Endothelial cell of umbilical vein (primary cell): ENCODE data around the gene GTF3C4. TPM values are rescaled to one million over a fixed set of nuclear protein-coding genes. Genes with fewer than 3 reads are reported as not detected.

Source experiments
- BruUV-seq: library from RNA; stranded (reverse); fragments of 400-500 nt; replicated peaks from 2 replicates; lab custom pipeline; 2021; lab: Mats Ljungman, UMichigan
- CTCF ChIA-PET: fragments of 300-600, 350-600 bp; sonication (Branson Sonifier 250); formaldehyde crosslinking; loops from one replicate; lab custom pipeline; 2021; ENCODE audit warnings: antibody characterized with exemption, inconsistent platforms; lab: Charles Lee
- POLR2A ChIA-PET: fragments of 300-600, 350-600 bp; sonication (Branson Sonifier 250); formaldehyde crosslinking; loops from one replicate; lab custom pipeline; 2021; ENCODE audit warnings: antibody characterized with exemption, inconsistent platforms; lab: Charles Lee
- DNase-seq: peaks from one replicate; pipeline ENCODE4 v3.0.0-alpha.2; 2011; ENCODE audit warnings: low read depth, low spot score
- FAIRE-seq: peaks from 2 replicates; lab custom pipeline; 2011; peaks lifted over from hg19 to GRCh38; lab: Jason Lieb, UNC
- H2AFZ ChIP-seq: 2 replicates; pipeline ENCODE4 v1.6.0; 2012; ENCODE audit warnings: low read depth, low read length, control low read depth, inconsistent platforms
- H3K27ac ChIP-seq: 2 replicates; pipeline ENCODE4 v1.5.1; 2011; ENCODE audit warnings: low read depth, mild to moderate bottlenecking, control low read depth, low read length, moderate library complexity; ENCODE audit not compliant: insufficient read depth
- H3K27me3 ChIP-seq, 2 experiments: 2 replicates each; pipeline versions ENCODE4 v1.6.0 to v1.6.1; 2011; ENCODE audit warnings: low read length in 2 of 2, mixed read lengths in 1 of 2; ENCODE audit not compliant: control insufficient read depth in 2 of 2, insufficient read depth in 2 of 2
- H3K36me3 ChIP-seq, 2 experiments: 2 replicates in 1 of 2; 3 replicates in 1 of 2; pipeline ENCODE4 v1.5.1; 2011; ENCODE audit warnings: low read length in 2 of 2, mild to moderate bottlenecking in 1 of 2, moderate library complexity in 1 of 2; ENCODE audit not compliant: control insufficient read depth in 2 of 2, insufficient read depth in 2 of 2; ENCODE audit errors: extremely low read depth in 1 of 2
- H3K4me1 ChIP-seq: 3 replicates; pipeline ENCODE4 v1.5.1; 2011; ENCODE audit warnings: mild to moderate bottlenecking, low read length; ENCODE audit not compliant: control insufficient read depth, insufficient read depth; ENCODE audit errors: extremely low read depth
- H3K4me2 ChIP-seq: 2 replicates; pipeline ENCODE4 v1.6.1; 2011; ENCODE audit warnings: low read length, control low read depth, mixed read lengths; ENCODE audit not compliant: insufficient read depth
- H3K4me3 ChIP-seq, 3 experiments: fragments of 200-600 bp in 1 of 3; sonication (generic), shearing (Covaris generic) in 1 of 3; replicated peaks in 1 of 3; 2 replicates each; pipeline ENCODE4 v1.5.1; 2011 to 2016; ENCODE audit warnings: control low read depth in 3 of 3, low read length in 3 of 3, mild to moderate bottlenecking in 2 of 3, inconsistent platforms in 1 of 3, low read depth in 1 of 3, moderate library complexity in 1 of 3; ENCODE audit not compliant: insufficient read depth in 1 of 3
- H3K79me2 ChIP-seq: 2 replicates; pipeline ENCODE4 v1.6.0; 2012; ENCODE audit warnings: low read length, inconsistent platforms; ENCODE audit not compliant: control insufficient read depth, insufficient read depth
- H3K9ac ChIP-seq: replicated peaks from 2 replicates; pipeline ENCODE3; 2011; ENCODE audit warnings: low read length, control low read depth; ENCODE audit not compliant: insufficient read depth; ENCODE audit errors: extremely low read depth
- H3K9me1 ChIP-seq: replicated peaks from 3 replicates; pipeline ENCODE4 v1.6.0; 2011; ENCODE audit warnings: mild to moderate bottlenecking, low read length; ENCODE audit not compliant: control insufficient read depth, insufficient read depth; ENCODE audit errors: extremely low read depth
- H3K9me3 ChIP-seq: replicated peaks from 2 replicates; pipeline ENCODE4 v1.5.1; 2012; ENCODE audit warnings: low read length, inconsistent platforms; ENCODE audit not compliant: control insufficient read depth, insufficient read depth
- H4K20me1 ChIP-seq: replicated peaks from 2 replicates; pipeline ENCODE3; 2011; ENCODE audit warnings: mild to moderate bottlenecking, low read length; ENCODE audit not compliant: control insufficient read depth, insufficient read depth; ENCODE audit errors: extremely low read depth
- EZH2 ChIP-seq: IDR thresholded peaks from 2 replicates; pipeline ENCODE4 v1.6.1; 2012; ENCODE audit warnings: borderline replicate concordance, low read depth, mild to moderate bottlenecking, moderate library complexity, low read length, inconsistent platforms; ENCODE audit not compliant: severe bottlenecking
- GATA2 ChIP-seq: IDR thresholded peaks from 2 replicates; pipeline ENCODE4 v1.7.0; 2011; ENCODE audit warnings: low read depth, mild to moderate bottlenecking, moderate library complexity, mixed read lengths, low read length; ENCODE audit not compliant: insufficient read length, insufficient read depth
- JUN ChIP-seq: IDR thresholded peaks from 2 replicates; pipeline ENCODE4 v1.6.1; 2011; ENCODE audit warnings: borderline replicate concordance, low read depth; ENCODE audit not compliant: insufficient read length, insufficient read depth
- POLR2AphosphoS5 ChIP-seq: IDR thresholded peaks from 2 replicates; pipeline ENCODE4 v1.6.1; 2012; ENCODE audit warnings: low read depth, mild to moderate bottlenecking, control low read depth, low read length, moderate library complexity; ENCODE audit not compliant: insufficient read depth
- dilution Hi-C: fragments of 300-500 bp; cut with MboI; formaldehyde crosslinking; loops from one replicate; pipeline ENCODE4 v1.15.0; 2019; ENCODE audit warnings: low sequenced_read_pairs; ENCODE audit not compliant: extremely low pct_ligation_motif_present
- intact Hi-C: fragments of 100-400 bp; cut with micrococcal nuclease; formaldehyde crosslinking; loops from one replicate; pipeline ENCODE4 v1.10.0; 2022
- polyA plus RNA-seq, 4 experiments: library from polyadenylated mRNA; depleted of rRNA in 3 of 4; stranded (reverse) in 3 of 4; unstranded in 1 of 4; fragments of >200 nt; gene quantifications; 2 replicates each; pipeline versions ENCODE4 v1.2.1 to v1.2.3, GENCODE V29; 2011 to 2012; ENCODE audit warnings: missing spikeins in 1 of 4
- total RNA-seq: library from RNA; stranded (reverse); gene quantifications from 2 replicates; pipeline ENCODE4 v1.2.3, GENCODE V29; 2021
- TF ChIP-seq, protein P1 (sequence below), 2 donors: IDR thresholded peaks; 1 replicate in 1 of 2; 2 replicates in 1 of 2; pipeline ENCODE4 v1.5.1; 2011; ENCODE audit warnings: low read length in 2 of 2, mild to moderate bottlenecking in 2 of 2, moderate library complexity in 2 of 2, control low read depth in 1 of 2, inconsistent platforms in 1 of 2, low read depth in 1 of 2; ENCODE audit not compliant: insufficient read depth in 1 of 2; ENCODE audit errors: extremely low read depth in 1 of 2

GTF3C4 gene
- total and polyA plus RNA-seq, 2 donors (not counting 3 experiments of a cell fraction or from before 2014, with no cell fraction given): 3.3 to 19.2 TPM

DNA sequence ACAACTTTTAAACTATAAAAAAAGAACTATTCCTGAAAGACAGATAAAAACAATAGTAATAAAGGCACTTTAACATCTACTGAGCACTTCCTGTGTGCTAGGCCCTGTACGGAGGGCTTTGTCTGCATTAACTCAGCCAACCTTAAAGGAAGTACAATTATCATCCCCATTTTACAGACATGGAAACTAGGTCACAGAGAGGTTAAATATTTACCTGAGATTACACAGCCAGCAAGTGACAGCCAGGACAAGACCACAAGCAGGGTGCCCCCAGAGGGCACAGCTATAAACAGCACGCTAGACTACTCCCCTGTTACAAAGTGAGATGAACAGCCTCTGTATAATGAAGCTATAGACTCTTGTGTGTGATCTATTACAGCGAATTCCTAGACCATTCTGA, 26.0 kb upstream of the GTF3C4 start:
- Histone ChIP-seq H3K4me2 (no peak overlapping the region), H3K27ac (no peak overlapping the region), H3K9me3 (no peaks in the 10 kb centered on the region), H3K9ac (no peak overlapping the region), H2AFZ (no peak overlapping the region), H3K4me1 (no peaks in the 10 kb centered on the region), H3K36me3 (peaks cover 16% of the 10 kb centered on the region in 2 experiments), H3K27me3 (no peaks in the 10 kb centered on the region), H3K4me3 (no peak overlapping the region), H3K9me1 (no peaks in the 10 kb centered on the region), H3K79me2 (no peaks in the 10 kb centered on the region), H4K20me1 (no peaks in the 10 kb centered on the region)
- BruUV-seq: no TSS peak
- POLR2A ChIA-PET: no interaction called here
- no peak for DNase-seq
- intact Hi-C loops: no loop called here
- dilution Hi-C loops: no loop called here
- CTCF ChIA-PET: interaction anchor here (1.3 to 1.4 kb wide), 2 partner anchors 23 to 55 kb away, joined by 3 read pairs; no protein-coding TSS in a partner anchor
- TF ChIP-seq JUN: no peak
- TF ChIP-seq GATA2: no peak
- TF ChIP-seq POLR2AphosphoS5: no peak
- TF ChIP-seq, protein P1, sequence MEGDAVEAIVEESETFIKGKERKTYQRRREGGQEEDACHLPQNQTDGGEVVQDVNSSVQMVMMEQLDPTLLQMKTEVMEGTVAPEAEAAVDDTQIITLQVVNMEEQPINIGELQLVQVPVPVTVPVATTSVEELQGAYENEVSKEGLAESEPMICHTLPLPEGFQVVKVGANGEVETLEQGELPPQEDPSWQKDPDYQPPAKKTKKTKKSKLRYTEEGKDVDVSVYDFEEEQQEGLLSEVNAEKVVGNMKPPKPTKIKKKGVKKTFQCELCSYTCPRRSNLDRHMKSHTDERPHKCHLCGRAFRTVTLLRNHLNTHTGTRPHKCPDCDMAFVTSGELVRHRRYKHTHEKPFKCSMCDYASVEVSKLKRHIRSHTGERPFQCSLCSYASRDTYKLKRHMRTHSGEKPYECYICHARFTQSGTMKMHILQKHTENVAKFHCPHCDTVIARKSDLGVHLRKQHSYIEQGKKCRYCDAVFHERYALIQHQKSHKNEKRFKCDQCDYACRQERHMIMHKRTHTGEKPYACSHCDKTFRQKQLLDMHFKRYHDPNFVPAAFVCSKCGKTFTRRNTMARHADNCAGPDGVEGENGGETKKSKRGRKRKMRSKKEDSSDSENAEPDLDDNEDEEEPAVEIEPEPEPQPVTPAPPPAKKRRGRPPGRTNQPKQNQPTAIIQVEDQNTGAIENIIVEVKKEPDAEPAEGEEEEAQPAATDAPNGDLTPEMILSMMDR (IDR thresholded peaks at IDR 0.05; ENCODE audit: extremely low read depth in 1 of 2, insufficient read depth in 1 of 2, low read depth in 1 of 2, low read length in 2 of 2): peak in 1 of 2 donors; percentile 15
- no peak for FAIRE-seq

DNA sequence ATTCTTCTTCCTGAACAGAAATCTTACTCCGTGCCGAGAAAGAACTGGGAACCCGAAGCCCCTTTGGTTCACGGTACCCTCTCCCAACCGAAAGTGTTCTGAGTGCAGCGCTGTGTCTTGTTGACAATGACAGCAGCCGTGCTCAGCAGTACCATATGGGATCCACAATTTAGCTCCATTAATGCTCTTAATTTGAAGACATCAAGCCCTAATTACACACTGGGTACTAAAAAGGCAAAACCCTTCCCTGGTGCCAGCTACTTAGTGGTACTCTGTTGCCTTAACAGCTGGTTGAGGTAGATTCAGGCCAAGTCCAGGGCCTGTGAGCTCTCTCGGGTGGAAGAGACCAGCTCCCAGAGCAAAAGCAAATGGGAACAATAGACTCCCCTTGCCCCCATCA, 25.0 kb upstream of the GTF3C4 start:
- Histone ChIP-seq H3K9me3 (no peaks in the 10 kb centered on the region), H3K9ac (no peak overlapping the region), H3K27me3 (no peaks in the 10 kb centered on the region), H3K4me3 (no peak overlapping the region), H4K20me1 (no peaks in the 10 kb centered on the region), H3K4me1 (no peaks in the 10 kb centered on the region), H2AFZ (no peak overlapping the region), H3K27ac (no peak overlapping the region), H3K4me2 (no peak overlapping the region), H3K79me2 (no peaks in the 10 kb centered on the region), H3K9me1 (no peaks in the 10 kb centered on the region), H3K36me3 (peaks cover 18 to 20% of the 10 kb centered on the region in 2 experiments)
- no TSS peak for BruUV-seq
- TF ChIP-seq EZH2: no peak
- ChIA-PET CTCF (interaction anchor here (0.6 to 1.3 kb wide), 2 partner anchors 9 to 24 kb away, joined by 3 read pairs; no protein-coding TSS in a partner anchor), POLR2A (interaction anchor here (0.6 kb wide), 1 partner anchor 23 kb away, joined by 3 read pairs; no protein-coding TSS in a partner anchor)
- dilution Hi-C loops: no loop called here
- DNase-seq: no peak
- FAIRE-seq: no peak
- intact Hi-C loops: no loop called here
